ENCODE measurements around the gene SPACA1. TPM values are rescaled to one million over a fixed set of nuclear protein-coding genes. Genes with fewer than 3 reads are reported as not detected.
"Not testable (repeated sequence)": the region's sequence is repeated elsewhere in the genome, so short reads cannot be mapped to it uniquely, and the experiment has no call there.

The SPACA1 gene, protein sequence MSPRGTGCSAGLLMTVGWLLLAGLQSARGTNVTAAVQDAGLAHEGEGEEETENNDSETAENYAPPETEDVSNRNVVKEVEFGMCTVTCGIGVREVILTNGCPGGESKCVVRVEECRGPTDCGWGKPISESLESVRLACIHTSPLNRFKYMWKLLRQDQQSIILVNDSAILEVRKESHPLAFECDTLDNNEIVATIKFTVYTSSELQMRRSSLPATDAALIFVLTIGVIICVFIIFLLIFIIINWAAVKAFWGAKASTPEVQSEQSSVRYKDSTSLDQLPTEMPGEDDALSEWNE
- not detected for polyA plus RNA-seq (2012; ENCODE audit: insufficient read depth, insufficient read length)

DNA sequence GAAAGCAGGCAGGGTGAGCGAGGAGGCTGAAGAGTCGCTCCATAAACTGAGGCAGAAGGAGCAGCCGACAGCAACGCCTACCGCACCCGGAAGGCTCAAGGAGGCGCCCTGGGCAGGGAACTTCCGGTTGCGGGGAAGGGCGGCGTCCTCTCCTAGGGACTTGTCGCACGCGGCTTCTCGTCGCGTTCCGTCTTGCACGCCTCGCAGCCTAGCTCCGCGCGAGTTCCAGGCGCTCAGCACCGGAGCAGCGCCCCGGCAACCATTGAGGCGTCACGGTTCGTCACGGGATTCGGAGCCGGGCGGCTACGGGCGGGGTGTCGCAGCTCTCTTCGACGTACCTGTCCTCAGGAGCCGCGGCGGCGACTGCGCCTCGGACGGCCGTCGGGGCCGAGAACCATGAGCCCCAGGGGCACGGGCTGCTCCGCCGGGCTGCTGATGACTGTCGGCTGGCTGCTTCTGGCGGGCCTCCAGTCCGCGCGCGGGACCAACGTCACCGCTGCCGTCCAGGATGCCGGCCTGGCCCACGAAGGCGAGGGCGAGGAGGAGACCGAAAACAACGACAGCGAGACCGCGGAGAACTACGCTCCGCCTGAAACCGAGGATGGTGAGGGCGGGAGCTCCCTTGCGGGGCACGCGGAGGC, at the start of gene SPACA1:
SPACA1 (plus strand) TSS at position 332 of the 641 bp plus-strand sequence; CDS start at position 397, 65 bp downstream.
- no peak within 1 kb of the TSS for H3K4me3 ChIP-seq (ENCODE audit: low read length)
- no peak for DNase-seq (ENCODE audit: low read depth, low spot score)

DNA sequence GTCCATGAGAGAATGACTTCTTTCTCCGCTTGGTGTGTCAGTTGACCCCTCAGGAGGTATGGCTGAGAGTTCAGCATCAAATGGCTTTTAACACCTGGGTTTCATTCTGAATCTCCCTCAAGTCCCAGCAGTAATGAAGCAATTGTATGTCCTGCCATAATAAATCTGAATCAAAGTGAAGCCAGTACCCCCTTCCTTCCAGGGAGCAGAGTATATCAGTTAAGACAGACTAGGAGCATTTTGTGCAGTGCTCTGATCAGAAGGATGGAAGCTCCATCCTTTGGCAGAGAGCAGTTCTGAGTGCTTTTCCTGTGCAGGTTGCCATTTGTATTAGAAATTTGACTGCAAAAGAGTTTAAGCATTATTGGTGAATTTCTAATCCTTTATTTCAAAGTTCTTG, 46.9 kb upstream of the SPACA1 start:
- H3K4me3 ChIP-seq (ENCODE audit: low read length), result no peak overlapping the region
- no peak for DNase-seq (ENCODE audit: low read depth, low spot score)

DNA sequence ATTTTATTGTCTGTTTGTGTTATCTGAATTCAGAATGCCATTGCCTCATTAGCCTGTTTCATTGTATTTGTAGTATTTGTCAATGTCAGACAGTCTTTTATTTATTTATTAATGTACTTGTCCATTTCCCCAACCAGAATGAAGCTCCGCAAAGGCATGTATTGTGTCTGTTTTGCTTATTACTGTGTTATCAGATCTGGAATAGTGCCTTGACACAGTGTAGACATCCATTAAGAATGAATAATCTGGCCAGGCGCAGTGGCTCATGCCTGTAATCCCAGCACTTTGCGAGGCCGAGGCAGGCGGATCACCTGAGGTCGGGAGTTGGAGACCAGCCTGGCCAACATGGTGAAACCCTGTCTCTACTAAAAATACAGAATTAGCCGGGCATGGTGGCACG, 46.4 kb upstream of the SPACA1 start:
- not testable (repeated sequence) for DNase-seq (ENCODE audit: low read depth, low spot score); H3K4me3 ChIP-seq (ENCODE audit: low read length)

DNA sequence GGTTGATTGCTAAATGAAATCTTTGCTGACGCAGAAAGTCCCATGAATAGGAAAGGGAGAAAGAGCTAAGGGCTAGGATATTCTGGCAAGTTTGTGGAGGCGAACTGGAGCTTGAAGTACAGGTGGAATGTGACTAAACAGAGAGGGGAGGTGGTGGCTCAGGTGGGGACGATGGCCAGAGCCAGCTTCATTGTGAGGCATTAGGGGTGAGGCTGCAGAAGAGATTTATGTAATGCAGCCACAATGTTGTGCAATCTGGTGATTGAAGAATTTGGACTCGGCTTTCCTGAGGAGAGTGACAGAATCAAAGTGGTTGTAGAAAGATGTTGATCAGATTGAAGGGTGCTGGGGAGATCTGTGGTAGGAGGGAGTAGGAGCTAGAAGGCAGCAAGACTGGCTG, 42.9 kb upstream of the SPACA1 start:
- no peak overlapping the region for H3K4me3 ChIP-seq (ENCODE audit: low read length)
- DNase-seq (ENCODE audit: low read depth, low spot score), result no peak

DNA sequence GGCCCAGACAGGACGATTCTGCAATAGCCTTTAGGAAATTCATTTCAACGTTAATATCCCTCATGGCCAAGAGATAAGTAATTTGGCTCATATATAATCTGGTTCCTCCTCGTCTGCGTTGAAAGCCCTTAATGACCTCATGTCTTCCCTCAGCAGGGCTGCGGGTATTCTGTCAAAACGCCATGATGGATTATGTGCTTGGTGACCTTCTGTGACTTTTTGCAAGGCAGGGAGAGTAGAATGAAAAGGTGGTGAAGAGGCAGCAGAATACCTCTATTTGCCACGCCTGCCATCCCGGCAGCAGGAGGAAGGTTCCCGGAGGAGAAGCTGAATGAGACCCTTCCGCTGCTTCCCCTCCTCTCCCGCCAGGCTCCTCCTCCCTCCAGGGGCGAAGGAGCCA, 41.1 kb upstream of the SPACA1 start:
- H3K4me3 ChIP-seq (ENCODE audit: low read length), result no peak overlapping the region
- no peak for DNase-seq (ENCODE audit: low read depth, low spot score)

DNA sequence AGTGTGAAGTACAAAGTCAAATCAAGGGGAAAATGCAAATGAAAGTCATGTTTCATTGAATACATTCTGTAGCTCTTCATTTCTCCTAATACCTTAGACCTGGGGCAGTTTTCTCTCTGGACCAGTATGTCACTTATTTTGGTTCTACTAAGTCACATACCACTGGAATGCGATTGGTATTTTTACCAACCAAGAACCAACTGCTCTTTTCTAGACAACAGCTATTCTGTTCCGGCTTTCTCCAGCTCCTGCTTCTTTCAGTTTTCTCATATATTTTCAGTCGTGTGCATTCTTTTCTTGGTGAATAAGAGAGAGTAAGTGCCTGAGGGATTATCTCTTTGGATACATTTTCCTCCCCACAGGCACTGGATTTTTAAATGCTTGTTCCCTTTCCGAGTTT, 39.2 kb upstream of the SPACA1 start:
- no peak overlapping the region for H3K4me3 ChIP-seq (ENCODE audit: low read length)

DNA sequence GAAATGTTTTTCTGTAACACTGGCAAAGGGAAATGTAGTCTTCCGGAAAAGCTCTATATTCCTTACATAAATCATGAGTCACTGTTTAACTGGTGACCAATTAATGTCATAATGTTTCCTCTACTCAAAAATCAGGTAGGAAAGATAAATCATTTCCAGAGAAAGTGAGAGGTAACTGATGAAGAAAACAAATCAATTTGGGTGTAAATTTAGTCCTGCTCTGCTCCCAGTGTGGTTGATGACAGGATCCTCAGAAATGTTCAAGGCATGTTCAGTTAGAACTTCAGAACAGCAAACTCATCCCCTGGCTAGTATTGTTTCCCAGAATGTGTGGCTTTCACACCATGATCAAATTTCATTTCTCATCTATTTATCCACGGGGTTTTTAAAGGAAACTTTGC, 38.8 kb upstream of the SPACA1 start:
- no peak overlapping the region for H3K4me3 ChIP-seq (ENCODE audit: low read length)
- DNase-seq (ENCODE audit: low read depth, low spot score), result no peak

More for the DNA sequence above, 39.2 kb upstream of the SPACA1 start:
- DNase-seq (ENCODE audit: low read depth, low spot score), result no peak

DNA sequence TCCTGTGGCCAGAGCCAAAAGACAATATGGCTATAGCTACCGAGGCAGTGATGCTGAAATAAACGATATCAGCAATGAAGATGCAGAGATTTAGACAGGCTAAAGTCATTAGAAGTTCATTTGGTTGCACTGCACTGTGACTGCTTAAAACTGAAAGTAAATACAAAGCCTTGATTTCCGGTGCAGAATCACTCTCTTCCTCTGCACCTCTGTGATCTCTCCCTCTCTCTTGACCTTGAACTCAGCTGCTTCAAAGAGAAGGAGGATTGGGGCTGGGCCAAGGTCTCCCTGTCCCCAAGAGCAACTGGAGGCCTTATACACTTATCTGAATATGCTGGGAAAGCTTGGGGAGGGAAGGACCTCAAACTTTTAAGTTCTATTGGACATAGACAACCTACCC, 34.6 kb upstream of the SPACA1 start:
- no peak overlapping the region for H3K4me3 ChIP-seq (ENCODE audit: low read length)
- peak; percentile 76 for DNase-seq (ENCODE audit: low read depth, low spot score)

DNA sequence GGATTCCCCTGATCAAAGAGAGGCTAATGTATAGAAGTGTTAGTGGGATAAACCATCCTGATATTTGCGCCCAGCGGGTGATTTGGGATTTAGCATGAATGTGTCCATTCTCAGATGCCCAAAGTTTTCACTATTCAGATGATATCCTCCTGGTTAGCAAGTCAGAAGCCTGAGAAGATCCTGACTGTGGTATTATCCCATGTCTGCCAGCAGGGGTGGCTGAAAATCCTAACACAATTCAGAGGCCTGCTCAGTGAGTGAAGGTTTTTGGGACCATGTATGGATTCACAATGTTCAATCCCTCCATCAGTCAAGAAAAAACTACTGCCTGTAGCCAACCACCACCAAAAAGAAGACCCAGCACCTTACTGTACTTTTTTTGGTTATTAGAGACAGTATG, 34.1 kb upstream of the SPACA1 start:
- no peak overlapping the region for H3K4me3 ChIP-seq (ENCODE audit: low read length)
- DNase-seq (ENCODE audit: low read depth, low spot score), result no peak

DNA sequence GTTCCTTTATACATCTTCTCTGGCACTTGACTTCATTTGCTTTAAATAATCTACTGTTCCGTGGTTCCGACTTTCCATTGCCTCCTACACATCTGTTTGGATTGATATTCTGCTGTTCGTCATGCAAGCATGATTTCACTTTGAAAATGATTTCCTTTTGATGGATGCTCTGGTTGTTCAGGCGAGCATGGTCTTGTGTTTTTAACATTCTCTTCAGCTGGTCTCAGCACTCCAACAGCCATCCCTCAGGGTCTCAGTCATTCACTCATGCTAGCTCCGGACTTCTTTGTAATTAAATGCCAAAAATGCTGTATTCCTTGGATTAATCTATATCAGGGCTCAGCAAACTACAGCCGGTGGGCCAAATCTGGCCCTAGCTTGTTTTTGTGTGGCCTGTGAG, 27.2 kb upstream of the SPACA1 start:
- DNase-seq (ENCODE audit: low read depth, low spot score), result no peak
- H3K4me3 ChIP-seq (ENCODE audit: low read length), result no peak overlapping the region

DNA sequence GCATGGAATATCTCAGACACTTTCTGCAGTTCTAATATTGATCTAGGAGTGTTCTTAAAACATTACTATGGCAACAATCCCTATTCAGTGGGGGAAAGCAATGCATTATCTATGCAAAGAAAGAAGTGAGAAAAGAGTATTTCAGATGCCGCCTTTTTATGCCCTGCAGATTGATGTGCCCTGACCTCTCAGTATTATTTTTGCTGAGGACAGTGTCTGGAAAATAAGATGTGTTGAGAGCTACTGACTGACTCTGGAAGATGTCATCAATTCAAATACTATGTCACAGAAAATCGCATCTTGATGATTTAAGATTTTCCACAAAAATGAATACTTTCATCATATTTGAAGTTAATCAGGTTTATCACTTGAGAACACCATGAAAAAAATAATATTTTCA, 22.9 kb upstream of the SPACA1 start:
- no peak overlapping the region for H3K4me3 ChIP-seq (ENCODE audit: low read length)
- no peak for DNase-seq (ENCODE audit: low read depth, low spot score)

DNA sequence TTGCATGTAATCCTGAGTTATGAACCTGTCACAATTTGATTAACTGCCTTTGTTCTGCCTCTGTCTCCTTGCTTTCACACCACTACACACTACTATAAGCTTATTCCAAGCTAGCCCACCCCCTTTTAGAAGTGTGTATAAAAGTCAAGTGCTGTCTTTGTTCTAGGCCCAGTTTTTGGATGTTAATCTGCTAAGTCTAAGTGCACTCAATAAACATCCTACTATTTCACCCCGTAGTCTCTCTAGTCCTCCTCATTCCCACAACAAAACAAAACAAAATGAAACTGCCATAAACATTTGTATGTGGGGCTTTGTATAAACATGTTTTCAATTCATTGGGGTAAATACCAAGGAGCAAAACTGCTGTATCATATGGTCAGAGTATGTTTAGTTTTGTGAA, 16.1 kb upstream of the SPACA1 start:
- no peak overlapping the region for H3K4me3 ChIP-seq (ENCODE audit: low read length)
- DNase-seq (ENCODE audit: low read depth, low spot score), result no peak

DNA sequence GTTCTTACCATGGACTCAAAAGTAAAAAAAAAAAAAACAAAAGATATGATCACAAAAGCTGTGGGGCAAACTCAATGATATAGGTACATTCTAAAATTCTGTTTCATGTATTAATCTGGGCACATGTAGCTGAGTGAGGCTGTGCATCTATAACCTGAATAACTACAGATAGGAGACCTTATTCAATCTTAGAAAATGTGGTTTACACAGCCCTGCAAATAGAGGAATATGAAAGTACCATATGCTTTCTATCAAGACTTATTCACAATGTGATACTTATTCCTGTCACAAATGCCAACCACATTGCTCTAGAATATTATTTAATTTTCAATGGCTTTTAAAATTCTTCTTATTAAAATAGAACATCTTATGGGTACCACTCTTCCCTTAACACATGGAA, 3.1 kb upstream of the SPACA1 start:
- H3K4me3 ChIP-seq (ENCODE audit: low read length), result no peak overlapping the region
- no peak for DNase-seq (ENCODE audit: low read depth, low spot score)

DNA sequence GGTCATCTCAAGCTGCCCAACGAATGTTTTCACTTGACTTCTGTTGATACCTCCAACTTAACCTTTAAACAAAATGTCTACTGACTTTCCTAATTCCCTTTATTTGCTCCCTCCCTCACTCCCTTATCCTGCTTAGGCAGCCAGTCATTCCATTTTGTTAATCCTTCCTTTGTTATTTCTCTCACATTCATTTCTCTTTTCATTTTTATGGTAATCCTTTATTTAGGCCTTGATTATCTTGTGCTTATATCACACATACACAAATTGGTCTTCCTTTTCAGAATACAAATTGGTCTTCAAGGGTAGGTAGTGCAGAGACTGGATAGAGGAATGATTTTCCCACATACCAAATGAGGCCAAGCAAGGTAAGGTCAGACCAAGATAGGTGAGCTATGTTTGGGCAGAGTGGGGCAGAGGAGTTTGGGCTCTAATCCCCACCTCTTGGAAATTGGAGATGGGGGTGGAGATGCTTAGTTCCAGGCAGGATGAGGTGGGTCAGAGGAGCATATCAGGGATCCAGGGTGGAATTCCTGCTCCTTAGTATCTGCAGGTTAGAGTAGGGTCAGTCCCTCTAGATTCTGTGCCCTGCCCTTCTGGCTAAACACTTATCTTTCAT, 2.0 kb upstream of the SPACA1 start:
- H3K4me3 ChIP-seq (ENCODE audit: low read length), result no peak overlapping the region
- DNase-seq (ENCODE audit: low read depth, low spot score), result no peak

DNA sequence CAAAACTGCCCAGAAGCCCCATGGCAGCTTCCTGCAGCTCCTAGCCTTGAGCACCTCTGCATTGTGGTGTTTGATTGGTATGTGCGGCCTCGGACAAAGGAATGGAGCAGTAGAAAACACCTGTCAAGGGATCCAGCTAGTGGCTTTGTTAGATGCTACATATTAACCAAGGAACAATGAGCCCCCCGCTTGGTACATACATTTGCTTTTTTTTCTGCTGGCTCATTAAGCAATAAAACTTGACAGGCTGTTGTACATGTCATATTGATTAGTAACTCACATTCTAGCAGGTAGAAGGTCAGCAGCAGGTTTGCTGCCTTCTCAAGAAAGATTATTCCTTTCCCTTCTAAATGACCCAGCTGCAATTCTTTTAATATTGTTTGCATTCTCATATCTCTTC, 937 bp downstream of the SPACA1 start:
- no peak overlapping the region for H3K4me3 ChIP-seq (ENCODE audit: low read length)
- DNase-seq (ENCODE audit: low read depth, low spot score), result no peak

DNA sequence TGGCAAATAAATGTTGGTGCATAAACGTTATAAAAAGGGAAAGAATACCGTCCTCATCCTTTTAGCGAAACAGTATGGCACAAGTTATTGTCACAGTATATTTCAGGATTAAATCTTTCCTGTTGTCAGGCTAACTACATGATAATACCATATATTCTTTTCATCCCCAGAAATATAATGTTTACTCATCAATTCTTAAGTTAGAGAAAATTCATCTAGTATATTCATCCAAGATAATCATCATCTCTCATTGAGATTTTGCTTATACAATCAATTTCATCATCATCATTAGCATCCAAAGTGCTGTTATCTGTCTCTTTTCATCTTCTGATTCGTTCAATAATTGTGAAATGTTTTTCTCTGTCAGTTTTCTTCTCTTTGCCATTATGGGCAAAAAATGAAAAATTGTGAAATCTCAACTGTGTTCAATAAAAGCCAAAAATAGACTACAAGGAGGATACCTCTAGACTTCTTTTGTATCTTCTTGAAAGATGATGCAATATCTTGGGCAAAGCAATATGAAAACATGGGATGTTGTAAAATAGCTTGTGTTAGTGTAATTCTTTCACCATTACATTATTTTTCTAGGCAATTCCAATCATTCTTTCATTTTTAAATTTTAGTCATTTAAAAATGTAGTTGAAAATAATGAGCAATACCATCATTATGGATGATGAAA, 2.6 kb downstream of the SPACA1 start:
- no peak for DNase-seq (ENCODE audit: low read depth, low spot score)
- no peak overlapping the region for H3K4me3 ChIP-seq (ENCODE audit: low read length)

DNA sequence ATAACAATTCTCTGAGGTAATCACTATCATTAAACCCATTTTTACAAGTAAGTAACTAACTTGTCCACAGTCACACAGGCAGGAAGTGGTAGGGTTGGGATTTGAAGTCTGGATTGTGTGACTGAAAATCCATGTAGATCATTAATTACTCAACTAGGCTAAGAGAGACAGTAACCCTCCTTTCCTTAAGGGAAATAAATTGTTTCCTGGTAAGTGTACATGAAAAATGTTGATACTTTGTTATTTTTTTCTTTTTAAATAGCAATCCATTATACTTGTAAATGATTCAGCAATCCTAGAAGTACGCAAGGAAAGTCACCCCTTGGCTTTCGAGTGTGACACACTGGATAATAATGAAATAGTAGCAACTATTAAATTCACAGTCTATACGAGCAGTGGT, 11.6 kb downstream of the SPACA1 start:
- DNase-seq (ENCODE audit: low read depth, low spot score), result no peak

DNA sequence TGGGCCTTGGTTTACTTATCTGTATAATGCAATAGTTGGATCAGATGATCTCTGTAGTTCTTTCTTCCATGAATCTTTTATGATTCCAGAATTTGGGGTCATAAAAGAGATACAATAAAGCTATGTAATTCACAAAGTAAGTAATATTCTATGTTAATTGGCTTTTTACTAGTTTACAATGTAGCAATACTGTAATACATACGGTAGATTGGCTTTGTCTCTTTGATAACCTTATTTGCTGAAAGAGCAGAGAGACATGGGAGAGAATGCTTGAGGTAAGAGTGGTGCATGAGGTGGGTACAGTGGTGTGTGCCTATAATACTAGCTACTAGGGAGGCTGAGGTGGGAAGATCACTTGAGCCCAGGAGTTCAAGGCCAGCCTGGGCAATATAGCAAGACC, 14.7 kb downstream of the SPACA1 start:
- no peak overlapping the region for H3K4me3 ChIP-seq (ENCODE audit: low read length)
- DNase-seq (ENCODE audit: low read depth, low spot score), result no peak

More for the DNA sequence above, 11.6 kb downstream of the SPACA1 start:
- no peak overlapping the region for H3K4me3 ChIP-seq (ENCODE audit: low read length)

DNA sequence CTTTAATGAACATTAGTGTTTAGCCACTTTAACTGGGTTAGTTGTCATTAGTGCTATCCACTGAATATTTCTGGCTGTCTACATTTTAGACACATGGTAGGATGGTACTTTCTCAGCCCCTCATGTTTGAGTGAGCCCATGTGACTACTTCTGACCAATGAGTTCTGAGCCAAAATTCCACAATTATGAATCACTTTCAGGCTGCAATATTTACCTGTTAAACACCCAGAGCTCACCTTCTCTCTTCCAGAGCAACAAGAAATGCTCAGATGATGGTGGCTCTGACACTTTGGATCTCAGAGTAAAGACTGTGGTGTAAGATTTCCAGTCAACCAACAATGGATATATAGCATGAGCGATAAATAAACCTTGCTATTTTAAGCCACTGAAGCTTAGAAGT, 24.8 kb downstream of the SPACA1 start:
- DNase-seq (ENCODE audit: low read depth, low spot score), result no peak

DNA sequence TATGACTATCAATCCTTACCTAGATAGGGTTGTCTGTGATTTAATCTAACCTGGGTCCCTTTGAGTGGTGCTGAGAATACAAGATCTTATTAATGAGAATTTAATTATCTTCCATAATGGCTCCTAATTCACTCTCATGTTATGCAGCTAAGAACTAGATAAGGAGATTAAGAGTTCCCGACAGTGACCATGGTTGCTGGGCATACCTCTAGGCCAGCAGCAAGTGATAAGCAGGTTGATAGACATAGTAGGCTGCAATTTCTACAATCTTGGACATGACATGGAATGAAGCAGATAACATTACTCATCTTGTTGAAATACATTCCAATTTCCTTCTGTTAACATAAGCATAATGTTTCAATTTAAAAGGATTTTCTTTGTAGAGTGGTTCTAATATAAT, 27.1 kb downstream of the SPACA1 start:
- no peak for DNase-seq (ENCODE audit: low read depth, low spot score)
- H3K4me3 ChIP-seq (ENCODE audit: low read length), result no peak overlapping the region

More for the DNA sequence above, 24.8 kb downstream of the SPACA1 start:
- no peak overlapping the region for H3K4me3 ChIP-seq (ENCODE audit: low read length)

Measured in Jurkat, Clone E6-1 (cell line).